GM12874 (cell line): ENCODE data around the gene PODXL2.

ENCODE experiments used
- TF ChIP-seq, protein P1 (sequence below): IDR thresholded peaks from 2 replicates; pipeline ENCODE4 v1.5.1; 2011; ENCODE audit warnings: low read depth, mild to moderate bottlenecking, control low read depth, low read length, moderate library complexity; ENCODE audit not compliant: insufficient read depth

The PODXL2 gene

DNA sequence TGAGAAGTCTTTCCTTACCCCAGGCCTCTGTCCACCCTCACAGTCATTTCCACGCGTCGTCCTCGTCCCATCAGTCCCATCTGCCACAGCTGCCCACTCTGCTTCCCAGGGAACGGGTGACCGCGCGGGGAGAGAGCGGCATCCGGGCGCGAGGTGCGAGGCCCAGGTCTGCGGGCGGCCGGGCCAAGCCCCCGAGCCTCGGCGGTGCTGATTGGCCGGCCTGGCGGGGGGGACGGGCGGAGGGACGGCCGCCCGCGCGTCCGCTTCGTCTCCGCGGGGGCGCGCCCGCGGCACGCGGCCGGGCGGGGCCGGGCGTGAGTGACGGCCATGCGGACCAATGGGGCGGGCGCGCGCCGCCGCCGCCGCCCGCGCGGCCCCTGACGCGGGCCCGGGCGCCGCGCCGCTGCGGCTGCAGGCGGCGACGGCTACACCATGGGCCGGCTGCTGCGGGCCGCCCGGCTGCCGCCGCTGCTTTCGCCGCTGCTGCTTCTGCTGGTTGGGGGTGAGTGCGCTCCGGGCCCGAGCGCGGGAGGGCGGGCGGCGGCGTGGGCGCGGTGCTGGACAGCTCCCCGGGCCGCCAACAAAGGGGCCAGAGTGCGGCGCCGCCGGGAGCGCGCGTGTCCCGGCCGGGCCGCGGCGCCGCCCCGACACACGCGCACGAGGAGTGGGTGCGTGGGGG lies at the start of gene PODXL2:
Gene PODXL2 (plus strand): TSS at position 398 of the 679 bp plus-strand sequence. CDS start 35 bp downstream, at position 433.
- TF ChIP-seq, protein P1, sequence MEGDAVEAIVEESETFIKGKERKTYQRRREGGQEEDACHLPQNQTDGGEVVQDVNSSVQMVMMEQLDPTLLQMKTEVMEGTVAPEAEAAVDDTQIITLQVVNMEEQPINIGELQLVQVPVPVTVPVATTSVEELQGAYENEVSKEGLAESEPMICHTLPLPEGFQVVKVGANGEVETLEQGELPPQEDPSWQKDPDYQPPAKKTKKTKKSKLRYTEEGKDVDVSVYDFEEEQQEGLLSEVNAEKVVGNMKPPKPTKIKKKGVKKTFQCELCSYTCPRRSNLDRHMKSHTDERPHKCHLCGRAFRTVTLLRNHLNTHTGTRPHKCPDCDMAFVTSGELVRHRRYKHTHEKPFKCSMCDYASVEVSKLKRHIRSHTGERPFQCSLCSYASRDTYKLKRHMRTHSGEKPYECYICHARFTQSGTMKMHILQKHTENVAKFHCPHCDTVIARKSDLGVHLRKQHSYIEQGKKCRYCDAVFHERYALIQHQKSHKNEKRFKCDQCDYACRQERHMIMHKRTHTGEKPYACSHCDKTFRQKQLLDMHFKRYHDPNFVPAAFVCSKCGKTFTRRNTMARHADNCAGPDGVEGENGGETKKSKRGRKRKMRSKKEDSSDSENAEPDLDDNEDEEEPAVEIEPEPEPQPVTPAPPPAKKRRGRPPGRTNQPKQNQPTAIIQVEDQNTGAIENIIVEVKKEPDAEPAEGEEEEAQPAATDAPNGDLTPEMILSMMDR, result no peak

- TF ChIP-seq, protein P1, result no peak
Measured at GRCh38 chr3:127580327-127581060, 48.5 kb upstream of the PODXL2 start.

DNA sequence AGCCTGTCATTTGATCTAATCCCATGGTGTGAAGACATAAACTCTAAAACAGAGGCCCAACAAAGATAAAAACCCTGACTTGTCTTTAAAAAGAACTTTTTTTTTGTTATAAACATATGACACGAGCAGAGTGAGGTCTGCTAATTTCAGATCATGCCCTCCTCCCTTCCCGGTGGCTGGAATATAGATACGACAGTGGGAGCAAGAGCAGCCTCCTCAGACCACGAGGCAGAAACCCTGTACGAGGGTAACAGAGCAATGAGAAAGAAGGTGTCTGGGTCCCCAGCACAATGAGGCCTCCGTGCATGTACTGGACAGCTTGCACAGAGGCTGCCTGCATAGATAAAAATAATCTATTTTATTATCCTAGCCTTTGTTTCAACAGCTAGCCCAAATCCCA lies 44.3 kb upstream of the PODXL2 start:
- TF ChIP-seq, protein P1, result no peak

- TF ChIP-seq, protein P1, result no peak
Measured at GRCh38 chr3:127585163-127585812, 43.7 kb upstream of the PODXL2 start.

DNA sequence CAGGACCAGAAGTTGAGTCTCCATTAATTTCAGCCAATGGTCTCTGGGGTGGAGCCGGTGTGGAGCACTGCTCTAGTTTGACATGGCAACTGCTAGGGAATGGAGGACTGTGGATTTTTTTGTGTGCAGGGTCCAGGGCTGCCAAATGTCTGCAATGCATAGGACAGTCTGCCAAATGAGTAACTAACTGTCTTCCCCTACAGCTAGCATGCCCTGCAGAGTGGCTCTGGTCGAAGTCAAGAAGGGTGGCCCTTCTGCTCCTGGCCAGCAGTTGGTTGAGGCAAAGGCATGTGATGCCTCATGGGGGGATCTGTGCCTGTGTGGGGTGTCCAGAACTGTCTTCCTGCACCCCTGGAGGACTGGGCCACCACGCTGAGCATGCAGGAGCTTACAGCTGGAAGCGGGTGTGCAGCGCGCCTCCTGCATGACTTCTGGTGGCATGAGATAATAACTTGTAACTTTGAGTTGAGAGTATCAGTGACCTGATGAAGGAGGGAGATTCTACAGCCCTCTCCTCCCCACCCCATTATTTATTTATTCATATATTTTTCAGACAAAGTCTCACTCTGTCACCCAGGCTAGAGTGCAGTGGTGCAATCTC lies 43.1 kb upstream of the PODXL2 start:
- TF ChIP-seq, protein P1, result no peak

DNA sequence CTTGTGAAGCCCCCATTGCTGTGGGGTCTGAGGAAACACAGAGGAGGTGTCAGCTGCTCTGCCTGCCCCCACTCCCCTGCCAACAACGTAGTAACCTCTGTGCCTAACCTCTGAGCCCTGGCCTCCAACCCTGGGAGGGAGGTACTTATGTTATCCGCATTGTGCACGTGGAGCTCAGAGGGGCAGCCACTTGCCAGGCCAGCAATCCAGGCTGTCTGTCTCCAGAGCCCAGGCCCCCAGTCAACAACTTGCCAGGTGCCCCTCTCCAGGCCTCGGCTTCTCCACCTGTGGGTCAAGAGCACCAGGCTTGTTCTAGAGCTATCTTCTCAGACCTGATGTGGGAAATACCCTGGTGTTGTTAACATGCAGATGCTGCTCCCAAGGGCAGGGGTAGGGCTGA lies 41.1 kb upstream of the PODXL2 start:
- TF ChIP-seq, protein P1, result no peak

GRCh38 chr3:127588806-127589577 lies 40.0 kb upstream of the PODXL2 start:
- TF ChIP-seq, protein P1, result no peak
